ENCODE data around the gene AMH.

DNA sequence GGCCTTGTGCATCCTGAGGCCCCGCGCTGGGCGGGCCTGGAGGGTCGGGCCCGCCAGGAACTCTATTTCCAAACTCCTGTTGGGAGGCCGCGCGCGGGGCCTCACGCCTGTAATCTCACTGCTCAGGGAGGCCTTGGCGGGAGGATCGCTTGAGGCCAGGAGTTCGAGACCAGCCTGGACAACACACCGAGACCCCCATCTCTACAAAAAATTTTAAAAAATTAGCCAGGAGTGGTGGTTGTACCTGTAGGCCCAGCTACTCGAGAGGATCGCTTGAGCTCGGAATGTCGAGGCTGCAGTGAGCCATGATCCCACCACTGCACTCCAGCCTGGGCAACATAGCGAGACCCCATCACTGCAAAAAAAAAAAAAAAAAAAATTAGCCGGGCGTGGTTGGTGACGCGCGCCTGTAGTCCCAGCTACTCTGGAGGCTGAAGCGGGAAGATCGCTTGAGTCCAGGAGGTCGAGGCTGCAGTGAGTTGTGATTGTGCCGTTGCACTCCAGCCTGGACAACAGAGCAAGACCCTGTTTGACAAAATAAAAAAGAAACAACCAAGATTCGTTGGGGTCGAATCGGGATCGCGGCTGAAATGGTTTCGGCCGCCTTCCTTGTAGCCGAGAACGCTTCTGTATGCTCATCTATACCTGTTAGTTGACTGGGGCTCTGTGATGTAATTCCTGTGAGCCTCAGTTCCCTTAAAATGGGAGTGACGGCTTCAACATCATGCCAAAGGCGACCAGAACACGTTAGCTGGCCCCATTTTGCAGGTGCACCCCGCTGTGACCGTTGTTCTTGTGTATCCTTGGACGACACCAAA is 11.9 kb upstream of the AMH start:
- TF ChIP-seq POLR2AphosphoS5 (IDR thresholded peaks at IDR 0.05; ENCODE audit: low read depth, low read length) = no peak; the same call in 1 of the 2 replicates
- TF ChIP-seq TAF1 (IDR thresholded peaks at IDR 0.05; ENCODE audit: borderline replicate concordance, insufficient read depth, low read length) = no peak
